ENCODE results near the gene CHODL.

CHODL gene

GRCh38 chr21:18289876-18290275, 45.2 kb downstream of the CHODL start:
- DNase-seq (ENCODE audit: low read depth), result no peak

- no peak for DNase-seq (ENCODE audit: low read depth)
Observed at GRCh38 chr21:18294100-18294499, 49.5 kb downstream of the CHODL start.

GRCh38 chr21:18298228-18298627, 53.6 kb downstream of the CHODL start:
- DNase-seq (ENCODE audit: low read depth), result no peak

All from EH (cell line).